RCC 7860 (cell line): ENCODE results near the gene ZNHIT1.
"Not testable (repeated sequence)": the region's sequence is repeated elsewhere in the genome, so short reads cannot be mapped to it uniquely, and the experiment has no call there.

Experiments
- DNase-seq: peaks from one replicate; pipeline ENCODE4 v3.0.0-alpha.2; 2015; ENCODE audit warnings: low spot score
- FAIRE-seq: peaks from 2 replicates; lab custom pipeline; 2012; peaks lifted over from hg19 to GRCh38; lab: Jason Lieb, UNC

Gene ZNHIT1

GRCh38 chr7:101186194-101186593, 31.8 kb upstream of the ZNHIT1 start:
- DNase-seq: no peak
- no peak for FAIRE-seq

GRCh38 chr7:101186844-101187428, 31.0 kb upstream of the ZNHIT1 start:
- FAIRE-seq (no peak), DNase-seq (no peak)

GRCh38 chr7:101189109-101189508, 28.9 kb upstream of the ZNHIT1 start:
- no peak for DNase-seq

GRCh38 chr7:101195884-101196283, 22.1 kb upstream of the ZNHIT1 start:
- DNase-seq (no peak), FAIRE-seq (no peak)

More at GRCh38 chr7:101189109-101189508, 28.9 kb upstream of the ZNHIT1 start:
- no peak for FAIRE-seq

- DNase-seq (no peak), FAIRE-seq (no peak)
Measured at GRCh38 chr7:101197991-101198390, 20.0 kb upstream of the ZNHIT1 start.

- FAIRE-seq (no peak), DNase-seq (no peak)
Measured at GRCh38 chr7:101198476-101198875, 19.5 kb upstream of the ZNHIT1 start.

GRCh38 chr7:101199522-101199921, 18.4 kb upstream of the ZNHIT1 start:
- FAIRE-seq, DNase-seq: not testable (repeated sequence)

- no peak for FAIRE-seq
Measured at GRCh38 chr7:101200504-101200861, 17.5 kb upstream of the ZNHIT1 start.

GRCh38 chr7:101200862-101201599, 16.9 kb upstream of the ZNHIT1 start, which contains the start of gene MOGAT3:
TSS of gene MOGAT3 (minus strand) at chr7:101201036. CDS start at chr7:101200854, 182 bp downstream.
- no peak for DNase-seq
- no peak for FAIRE-seq

More at GRCh38 chr7:101200504-101200861, 17.5 kb upstream of the ZNHIT1 start:
- DNase-seq: no peak

GRCh38 chr7:101201695-101202602, 16.0 kb upstream of the ZNHIT1 start:
- DNase-seq: no peak
- no peak for FAIRE-seq

GRCh38 chr7:101202603-101202918, 15.4 kb upstream of the ZNHIT1 start:
- DNase-seq (no peak), FAIRE-seq (no peak)

- not testable (repeated sequence) for DNase-seq, FAIRE-seq
Measured at GRCh38 chr7:101203740-101204738, 13.9 kb upstream of the ZNHIT1 start.

- no peak for FAIRE-seq
- no peak for DNase-seq
Measured at GRCh38 chr7:101205901-101206664, 11.9 kb upstream of the ZNHIT1 start.

- FAIRE-seq (no peak), DNase-seq (no peak)
Measured at GRCh38 chr7:101206665-101207042, 11.3 kb upstream of the ZNHIT1 start.

- FAIRE-seq: no peak
- DNase-seq: no peak
Measured at GRCh38 chr7:101207459-101207858, 10.5 kb upstream of the ZNHIT1 start.

GRCh38 chr7:101208794-101209193, 9.2 kb upstream of the ZNHIT1 start:
- no peak for FAIRE-seq
- DNase-seq: no peak

- FAIRE-seq (no peak), DNase-seq (no peak)
Measured at GRCh38 chr7:101210143-101210542, 7.8 kb upstream of the ZNHIT1 start.

GRCh38 chr7:101211501-101211900, 6.5 kb upstream of the ZNHIT1 start:
- DNase-seq (no peak), FAIRE-seq (no peak)

- DNase-seq (no peak), FAIRE-seq (no peak)
Measured at GRCh38 chr7:101212014-101212413, 6.0 kb upstream of the ZNHIT1 start.
